ENCODE results near the gene ARAP1. TPM values are rescaled to one million over a fixed set of nuclear protein-coding genes. Genes with fewer than 3 reads are reported as not detected.

Gene ARAP1
- total RNA-seq, 1 donor from 2014 or later: 20.5 TPM

- no peak for DNase-seq
- peaks cover 5% of the 10 kb centered on the region for H3K36me3 Mint-ChIP-seq (ENCODE audit: unreplicated experiment)
- TF ChIP-seq CTCF (IDR thresholded peaks at IDR 0.05; ENCODE audit: partially characterized antibody, unreplicated experiment): no peak
- peaks cover 7% of the 10 kb centered on the region for H3K27me3 Mint-ChIP-seq (ENCODE audit: unreplicated experiment)
- H3K27ac Mint-ChIP-seq (ENCODE audit: unreplicated experiment): no peak overlapping the region
- H3K9me3 Mint-ChIP-seq (ENCODE audit: unreplicated experiment): no peaks in the 10 kb centered on the region
- peaks cover 3% of the 10 kb centered on the region for H3K4me1 Mint-ChIP-seq (ENCODE audit: low read depth, unreplicated experiment)
- no peak overlapping the region for H3K4me3 Mint-ChIP-seq (ENCODE audit: unreplicated experiment)
These were observed 10.6 kb upstream of the ARAP1 start for GRCh38 chr11:72762641-72763304.

GRCh38 chr11:72760539-72761405, 8.6 kb upstream of the ARAP1 start:
- Mint-ChIP-seq H3K36me3 (ENCODE audit: unreplicated experiment) (peaks cover 5% of the 10 kb centered on the region), H3K9me3 (ENCODE audit: unreplicated experiment) (peaks cover 4% of the 10 kb centered on the region), H3K27me3 (ENCODE audit: unreplicated experiment) (peaks cover 18% of the 10 kb centered on the region), H3K4me1 (ENCODE audit: low read depth, unreplicated experiment) (no peaks in the 10 kb centered on the region), H3K4me3 (ENCODE audit: unreplicated experiment) (no peak overlapping the region), H3K27ac (ENCODE audit: unreplicated experiment) (no peak overlapping the region)
- no peak for DNase-seq
- no peak for TF ChIP-seq CTCF (IDR thresholded peaks at IDR 0.05; ENCODE audit: partially characterized antibody, unreplicated experiment)

GRCh38 chr11:72759468-72759985, 7.3 kb upstream of the ARAP1 start:
- peaks cover 5% of the 10 kb centered on the region for H3K36me3 Mint-ChIP-seq (ENCODE audit: unreplicated experiment)
- no peaks in the 10 kb centered on the region for H3K4me1 Mint-ChIP-seq (ENCODE audit: low read depth, unreplicated experiment)
- H3K9me3 Mint-ChIP-seq (ENCODE audit: unreplicated experiment): peaks cover 4% of the 10 kb centered on the region
- TF ChIP-seq CTCF (IDR thresholded peaks at IDR 0.05; ENCODE audit: partially characterized antibody, unreplicated experiment): no peak
- no peak overlapping the region for H3K27ac Mint-ChIP-seq (ENCODE audit: unreplicated experiment)
- peaks cover 18% of the 10 kb centered on the region for H3K27me3 Mint-ChIP-seq (ENCODE audit: unreplicated experiment)
- no peak overlapping the region for H3K4me3 Mint-ChIP-seq (ENCODE audit: unreplicated experiment)
- no peak for DNase-seq

- DNase-seq: no peak
- H3K27me3 Mint-ChIP-seq (ENCODE audit: unreplicated experiment): peaks cover 21% of the 10 kb centered on the region
- no peak for TF ChIP-seq CTCF (IDR thresholded peaks at IDR 0.05; ENCODE audit: partially characterized antibody, unreplicated experiment)
- peaks cover 4% of the 10 kb centered on the region for H3K9me3 Mint-ChIP-seq (ENCODE audit: unreplicated experiment)
- no peak overlapping the region for H3K27ac Mint-ChIP-seq (ENCODE audit: unreplicated experiment)
- H3K36me3 Mint-ChIP-seq (ENCODE audit: unreplicated experiment): peaks cover 5% of the 10 kb centered on the region
- no peak overlapping the region for H3K4me3 Mint-ChIP-seq (ENCODE audit: unreplicated experiment)
- H3K4me1 Mint-ChIP-seq (ENCODE audit: low read depth, unreplicated experiment): peaks cover 2% of the 10 kb centered on the region
These were observed 6.6 kb upstream of the ARAP1 start for GRCh38 chr11:72758690-72759389.

Measured in glutamatergic neuron (in vitro differentiated cells).